Gastroesophageal sphincter (tissue), 3 donors: ENCODE measurements around the gene SMARCA4.

Experiments
- CTCF ChIP-seq, 4 experiments: fragments of 200-600 bp in 2 of 4; fragments of 450-650 bp in 2 of 4; sonication (generic) in 1 of 4; IDR thresholded peaks; one replicate each; pipeline ENCODE4 v1.5.1; 2017 to 2019; ENCODE audit warnings: antibody characterized with exemption in 4 of 4, mild to moderate bottlenecking in 2 of 4, moderate library complexity in 2 of 4
- POLR2A ChIP-seq, 2 donors: fragments of 450-650 bp; IDR thresholded peaks; one replicate each; pipeline ENCODE4 v1.6.1; 2017; ENCODE audit warnings: antibody characterized with exemption in 2 of 2, mild to moderate bottlenecking in 2 of 2, moderate library complexity in 1 of 2
- POLR2AphosphoS5 ChIP-seq: sonication (generic); formaldehyde crosslinking; IDR thresholded peaks from one replicate; pipeline ENCODE4 v1.6.1; 2017; ENCODE audit warnings: antibody characterized with exemption

- no peak for TF ChIP-seq CTCF (IDR thresholded peaks at IDR 0.05)
- no peak for TF ChIP-seq POLR2AphosphoS5
- TF ChIP-seq POLR2A (IDR thresholded peaks at IDR 0.05): no peak
Measured at GRCh38 chr19:10919352-10920287, 41.2 kb upstream of the SMARCA4 start.
